ENCODE measurements around the gene GFI1B. TPM values are rescaled to one million over a fixed set of nuclear protein-coding genes. Genes with fewer than 3 reads are reported as not detected.

GFI1B gene
- total RNA-seq, 1 experiment from 2014 or later, result 0.79 TPM

DNA sequence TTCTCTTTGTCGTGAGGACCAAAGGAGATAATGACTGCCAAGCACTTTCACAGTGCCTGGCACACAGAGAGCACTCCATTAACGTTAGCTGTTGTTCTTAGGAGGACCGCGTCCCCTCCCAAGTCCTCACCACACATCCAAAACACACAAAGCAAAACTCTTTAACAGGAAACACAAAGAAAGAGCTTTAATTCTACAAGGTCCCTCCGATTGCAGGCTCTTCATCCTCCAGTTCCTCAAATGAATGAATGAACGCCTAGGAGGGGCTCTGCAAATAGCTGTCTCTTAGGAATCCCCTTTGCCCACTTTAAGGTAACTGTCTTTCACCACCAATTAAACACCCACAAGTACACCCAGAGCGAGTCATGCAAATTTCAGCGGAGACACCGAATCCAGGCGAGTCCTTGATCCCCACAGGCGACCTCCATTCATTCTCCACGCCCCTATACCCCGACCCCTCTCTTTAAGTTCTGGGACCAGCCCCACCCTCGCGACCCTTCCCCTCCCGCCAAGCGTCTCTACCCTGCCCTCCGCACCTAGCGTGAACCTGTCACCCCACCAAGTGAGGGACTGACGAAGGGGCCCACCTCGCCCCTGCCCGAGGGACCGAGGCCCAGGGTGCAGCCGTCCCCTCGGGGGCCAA lies 34.7 kb upstream of the GFI1B start:
- Histone ChIP-seq H3K9me3 (no peaks in the 10 kb centered on the region), H3K4me1 (peaks cover 13% of the 10 kb centered on the region; the same call in 1 of the 2 replicates), H3K4me3 (ENCODE audit: low read depth, low read length) (peak overlapping the region; percentile 67), H3K27me3 (replicated peaks; ENCODE audit: control insufficient read depth, insufficient read depth, low read length) (no peaks in the 10 kb centered on the region), H3K36me3 (ENCODE audit: control insufficient read depth, insufficient read depth, low read length) (no peaks in the 10 kb centered on the region)
- H3K27me3 Mint-ChIP-seq (ENCODE audit: insufficient read depth, unreplicated experiment), result no peaks in the 10 kb centered on the region
- TSS peak; percentile 48 for BruUV-seq (replicated peaks)
- H3K36me3 Mint-ChIP-seq (ENCODE audit: insufficient read depth, unreplicated experiment), result peaks cover 11% of the 10 kb centered on the region
- CTCF ChIA-PET, result interaction anchor here (0.6 kb wide), 1 partner anchor 29 kb away, joined by 3 read pairs; no protein-coding TSS in a partner anchor
- H3K4me3 Mint-ChIP-seq (ENCODE audit: unreplicated experiment), result peak overlapping the region; percentile 80
- TF ChIP-seq, protein P1, sequence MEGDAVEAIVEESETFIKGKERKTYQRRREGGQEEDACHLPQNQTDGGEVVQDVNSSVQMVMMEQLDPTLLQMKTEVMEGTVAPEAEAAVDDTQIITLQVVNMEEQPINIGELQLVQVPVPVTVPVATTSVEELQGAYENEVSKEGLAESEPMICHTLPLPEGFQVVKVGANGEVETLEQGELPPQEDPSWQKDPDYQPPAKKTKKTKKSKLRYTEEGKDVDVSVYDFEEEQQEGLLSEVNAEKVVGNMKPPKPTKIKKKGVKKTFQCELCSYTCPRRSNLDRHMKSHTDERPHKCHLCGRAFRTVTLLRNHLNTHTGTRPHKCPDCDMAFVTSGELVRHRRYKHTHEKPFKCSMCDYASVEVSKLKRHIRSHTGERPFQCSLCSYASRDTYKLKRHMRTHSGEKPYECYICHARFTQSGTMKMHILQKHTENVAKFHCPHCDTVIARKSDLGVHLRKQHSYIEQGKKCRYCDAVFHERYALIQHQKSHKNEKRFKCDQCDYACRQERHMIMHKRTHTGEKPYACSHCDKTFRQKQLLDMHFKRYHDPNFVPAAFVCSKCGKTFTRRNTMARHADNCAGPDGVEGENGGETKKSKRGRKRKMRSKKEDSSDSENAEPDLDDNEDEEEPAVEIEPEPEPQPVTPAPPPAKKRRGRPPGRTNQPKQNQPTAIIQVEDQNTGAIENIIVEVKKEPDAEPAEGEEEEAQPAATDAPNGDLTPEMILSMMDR (IDR thresholded peaks at IDR 0.05; ENCODE audit: insufficient read depth in 1 of 2, low read depth in 1 of 2, low read length in 1 of 2, severe bottlenecking in 1 of 2, unreplicated experiment in 1 of 2), result no peak
- POLR2A ChIA-PET, result interaction anchor here (0.5 to 0.6 kb wide), 3 partner anchors 38 to 179 kb away, joined by 3 to 8 read pairs (median 5); no protein-coding TSS in a partner anchor
- intact Hi-C loops (cut with micrococcal nuclease; ENCODE audit: unreplicated experiment), result no loop called here
- peak overlapping the region; percentile 98 for H3K27ac Mint-ChIP-seq (ENCODE audit: unreplicated experiment)
- H3K4me1 Mint-ChIP-seq (ENCODE audit: low read depth, unreplicated experiment), result peaks cover 6% of the 10 kb centered on the region
- H3K9me3 Mint-ChIP-seq (ENCODE audit: unreplicated experiment), result no peaks in the 10 kb centered on the region
- DNase-seq, result no peak

DNA sequence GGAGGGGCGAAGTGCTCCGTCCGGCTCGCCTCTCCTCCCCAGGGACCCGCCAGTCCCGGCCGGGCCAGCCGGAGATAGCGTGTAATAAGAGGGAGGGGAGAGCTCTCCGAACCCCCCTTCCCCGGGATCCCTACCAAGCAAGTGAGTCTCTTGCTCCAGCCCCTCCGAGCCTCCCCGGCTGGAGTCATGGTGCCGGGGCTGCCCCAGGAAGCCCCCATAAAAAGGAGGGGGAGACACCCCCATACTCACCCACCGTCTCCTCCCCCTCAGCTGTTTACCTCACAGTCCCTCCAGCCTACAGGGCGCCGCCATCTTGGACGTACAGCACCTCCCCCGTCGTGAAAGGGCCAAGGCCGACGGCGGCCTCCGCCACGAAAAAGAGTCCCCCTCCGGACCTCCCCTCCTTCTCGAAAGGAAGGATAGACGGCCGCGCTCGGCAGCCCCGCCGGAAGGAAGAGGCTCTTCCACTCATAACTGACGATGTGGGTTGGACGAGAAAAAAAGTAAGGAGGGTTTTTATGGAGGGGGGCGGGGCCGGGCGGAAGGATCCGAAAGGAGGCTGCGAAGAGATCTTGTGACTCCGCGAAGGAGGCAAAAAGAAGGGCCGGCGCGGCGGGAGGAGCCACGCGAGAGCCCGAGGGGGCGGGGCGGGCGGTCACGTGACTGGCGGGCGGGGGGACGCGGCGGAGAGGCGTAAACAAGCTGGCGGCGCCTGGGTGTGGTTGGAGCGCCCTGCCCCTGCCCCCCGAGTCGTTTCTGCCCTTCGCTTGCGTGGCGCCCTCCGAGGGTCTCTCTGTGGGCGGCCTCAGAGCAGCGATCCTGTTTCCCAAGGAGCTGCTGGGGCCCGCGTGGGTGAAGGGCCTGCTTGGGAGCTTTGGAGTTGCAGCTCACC lies 34.0 kb upstream of the GFI1B start, which contains the start of gene TSC1:
TSS of gene TSC1 (minus strand) at position 323 of the 892 bp plus-strand sequence. CDS start 15,744 bp downstream, outside the sequence.
- no TSS peak for BruUV-seq (replicated peaks)
- ChIA-PET CTCF (interaction anchor here (0.6 kb wide), 1 partner anchor 58 kb away, joined by 4 read pairs; no protein-coding TSS in a partner anchor), POLR2A (interaction anchor here (0.5 to 0.8 kb wide), 6 partner anchors 29 to 455 kb away, joined by 3 to 8 read pairs (median 4); partner anchors contain the start of gene GTF3C5)
- intact Hi-C loops (cut with micrococcal nuclease; ENCODE audit: unreplicated experiment), result no loop called here
- H3K9me3 Mint-ChIP-seq (ENCODE audit: unreplicated experiment), result no peaks in the 10 kb centered on the region
- peak within 1 kb of the TSS; percentile 80 for H3K4me3 Mint-ChIP-seq (ENCODE audit: unreplicated experiment)
- H3K4me1 Mint-ChIP-seq (ENCODE audit: low read depth, unreplicated experiment), result peaks cover 6% of the 10 kb centered on the region
- peak within 1 kb of the TSS; percentile 98 for H3K27ac Mint-ChIP-seq (ENCODE audit: unreplicated experiment)
- H3K36me3 ChIP-seq (ENCODE audit: control insufficient read depth, insufficient read depth, low read length), result no peaks in the 10 kb centered on the region
- no peaks in the 10 kb centered on the region for H3K27me3 Mint-ChIP-seq (ENCODE audit: insufficient read depth, unreplicated experiment)
- H3K4me3 ChIP-seq (ENCODE audit: low read depth, low read length), result peak within 1 kb of the TSS; percentile 67
- TF ChIP-seq, protein P1 (IDR thresholded peaks at IDR 0.05; ENCODE audit: insufficient read depth in 1 of 2, low read depth in 1 of 2, low read length in 1 of 2, severe bottlenecking in 1 of 2, unreplicated experiment in 1 of 2), result no peak
- no peaks in the 10 kb centered on the region for H3K27me3 ChIP-seq (replicated peaks; ENCODE audit: control insufficient read depth, insufficient read depth, low read length)
- DNase-seq, result peak; percentile 97
- H3K36me3 Mint-ChIP-seq (ENCODE audit: insufficient read depth, unreplicated experiment), result peaks cover 11% of the 10 kb centered on the region
- H3K9me3 ChIP-seq, result no peaks in the 10 kb centered on the region
- peaks cover 13% of the 10 kb centered on the region; the same call in 1 of the 2 replicates for H3K4me1 ChIP-seq
